H1 (cell line): ENCODE data around the gene ESR1. TPM values are rescaled to one million over a fixed set of nuclear protein-coding genes. Genes with fewer than 3 reads are reported as not detected.

Source experiments
- JUN ChIP-seq: IDR thresholded peaks from 2 replicates; pipeline ENCODE4 v1.6.1; 2011; ENCODE audit warnings: low read depth, mild to moderate bottlenecking, improper control_type of control experiment, low read length
- TEAD4 ChIP-seq: IDR thresholded peaks from 2 replicates; pipeline ENCODE4 v1.6.1; 2012; ENCODE audit warnings: low read depth, low read length, inconsistent platforms, mixed read lengths
- polyA plus RNA-seq, 7 experiments: library from polyadenylated mRNA; depleted of rRNA in 3 of 7; stranded (reverse) in 5 of 7; unstranded in 2 of 7; fragments of >200 nt in 5 of 7; fragments of 200-250 nt in 2 of 7; gene quantifications; 1 replicate in 5 of 7; 2 replicates in 1 of 7; 4 replicates in 1 of 7; pipeline versions ENCODE4 v1.2.1 to v1.2.3, GENCODE V29; 2011 to 2013; ENCODE audit warnings: missing spikeins in 2 of 7, mixed read lengths in 2 of 7
- total RNA-seq: library from RNA; stranded (reverse); fragmentation: NEBNext Ultra II Directional; extraction: Animal tissue kit (Norgen Biotek cat#: 25700); gene quantifications from 2 replicates; pipeline ENCODE4 v1.2.1, GENCODE V29; 2021

The ESR1 gene
- total and polyA plus RNA-seq, 2 of the 8 experiments (the other 6 are each of a cell fraction or from before 2014, with no cell fraction given) = 0.03 to 0.17 TPM

DNA sequence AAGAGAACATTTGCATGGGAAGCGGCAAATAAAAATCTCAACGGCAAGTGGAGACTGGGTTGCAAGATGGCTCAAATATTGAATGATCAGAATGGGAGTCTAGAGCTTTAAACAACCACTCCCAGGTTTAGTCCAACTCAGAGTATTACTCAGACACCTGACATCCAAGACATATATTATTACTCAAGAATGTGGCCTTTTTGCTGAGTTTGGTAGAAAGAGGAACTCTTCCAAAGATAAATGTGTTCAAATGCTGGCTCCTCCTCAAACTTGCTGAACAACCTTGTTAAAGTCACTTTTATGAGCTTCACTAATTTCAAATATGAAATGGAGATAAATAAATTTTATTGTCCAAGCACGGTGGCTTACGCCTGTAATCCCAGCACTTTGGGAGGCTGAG, 77.8 kb downstream of the ESR1 start (continued):
- TF ChIP-seq JUN (no peak), TEAD4 (no peak)
